CD8-positive, alpha-beta memory T cell (primary cell): ENCODE results near the gene BCL2A1. TPM values are rescaled to one million over a fixed set of nuclear protein-coding genes. Genes with fewer than 3 reads are reported as not detected.
"Not testable (repeated sequence)": the region's sequence is repeated elsewhere in the genome, so short reads cannot be mapped to it uniquely, and the experiment has no call there.

Experiments
- CTCF ChIA-PET: fragments of 350-600 bp; sonication (Branson Sonifier 250); formaldehyde crosslinking; loops from one replicate; lab custom pipeline; 2021; ENCODE audit warnings: antibody characterized with exemption; lab: Charles Lee
- POLR2A ChIA-PET: fragments of 350-600 bp; sonication (Branson Sonifier 250); formaldehyde crosslinking; loops from one replicate; lab custom pipeline; 2021; ENCODE audit warnings: antibody characterized with exemption; lab: Charles Lee
- DNase-seq, 5 donors: peaks; one replicate each; pipeline versions ENCODE4 v3.0.0 to v3.0.0-alpha.2; 2020 to 2022; ENCODE audit warnings: mixed read lengths in 1 of 5
- H3K27ac ChIP-seq: one replicate; pipeline ENCODE4 v1.7.0; 2013; ENCODE audit warnings: low read depth, mild to moderate bottlenecking, low read length, moderate library complexity
- H3K27me3 ChIP-seq: 2 replicates; pipeline ENCODE4 v1.7.0; 2013; ENCODE audit warnings: low read length, mild to moderate bottlenecking; ENCODE audit not compliant: insufficient read depth, poor library complexity, severe bottlenecking
- H3K36me3 ChIP-seq: 2 replicates; pipeline ENCODE4 v1.7.0; 2013; ENCODE audit warnings: mild to moderate bottlenecking, low read length, moderate library complexity; ENCODE audit not compliant: insufficient read depth
- H3K4me1 ChIP-seq: 2 replicates; pipeline ENCODE4 v1.7.0; 2013; ENCODE audit warnings: mild to moderate bottlenecking, low read length, moderate library complexity; ENCODE audit not compliant: insufficient read depth
- H3K4me3 ChIP-seq: 2 replicates; pipeline ENCODE4 v1.7.0; 2013; ENCODE audit warnings: mild to moderate bottlenecking, low read length
- H3K9me3 ChIP-seq: 2 replicates; pipeline ENCODE4 v1.7.0; 2013; ENCODE audit warnings: mild to moderate bottlenecking, low read length
- H3K27ac Mint-ChIP-seq, 8 donors: one replicate each; pipeline ENCODE4 v1.8.0; 2020 to 2021; ENCODE audit warnings: mixed read lengths in 8 of 8, mild to moderate bottlenecking in 6 of 8, inconsistent platforms in 3 of 8, moderate library complexity in 3 of 8
- H3K27me3 Mint-ChIP-seq, 2 donors: one replicate each; pipeline ENCODE4 v1.8.0; 2020 to 2021; ENCODE audit warnings: mixed read lengths in 2 of 2, mild to moderate bottlenecking in 1 of 2, moderate library complexity in 1 of 2
- H3K36me3 Mint-ChIP-seq, 3 donors: one replicate each; pipeline ENCODE4 v1.8.0; 2020 to 2021; ENCODE audit warnings: mixed read lengths in 3 of 3, inconsistent platforms in 1 of 3, mild to moderate bottlenecking in 1 of 3
- H3K4me1 Mint-ChIP-seq, 3 donors: one replicate each; pipeline ENCODE4 v1.8.0; 2020 to 2021; ENCODE audit warnings: mixed read lengths in 3 of 3, inconsistent platforms in 1 of 3, mild to moderate bottlenecking in 1 of 3
- H3K4me3 Mint-ChIP-seq, 7 donors: one replicate each; pipeline ENCODE4 v1.8.0; 2020 to 2021; ENCODE audit warnings: mixed read lengths in 7 of 7, mild to moderate bottlenecking in 6 of 7, moderate library complexity in 4 of 7, inconsistent platforms in 2 of 7
- H3K9me3 Mint-ChIP-seq, 5 donors: one replicate each; pipeline ENCODE4 v1.8.0; 2020 to 2022; ENCODE audit warnings: mixed read lengths in 5 of 5, mild to moderate bottlenecking in 3 of 5, moderate library complexity in 2 of 5, inconsistent platforms in 1 of 5
- polyA plus RNA-seq: library from polyadenylated mRNA; unstranded; fragments of 300-500 nt; fragmentation: Illumina TruSeq; gene quantifications from one replicate; pipeline ENCODE4 v1.2.3, GENCODE V29; 2021
- total RNA-seq, 2 experiments: library from RNA; stranded (reverse); gene quantifications; one replicate each; pipeline ENCODE4 v1.2.3, GENCODE V29; 2021

Gene BCL2A1
- total and polyA plus RNA-seq, 3 experiments from 2014 or later = 29.5 to 56.8 (median 55.8) TPM

GRCh38 chr15:79964232-79964805 is 6.7 kb downstream of the BCL2A1 start:
- Histone ChIP-seq H3K4me1 (peaks cover 38% of the 10 kb centered on the region), H3K9me3 (no peaks in the 10 kb centered on the region), H3K27ac (no peak overlapping the region), H3K27me3 (no peaks in the 10 kb centered on the region), H3K4me3 (no peak overlapping the region), H3K36me3 (no peaks in the 10 kb centered on the region)
- H3K27me3 Mint-ChIP-seq = no peaks in the 10 kb centered on the region
- DNase-seq = no peak
- H3K9me3 Mint-ChIP-seq = no peaks in the 10 kb centered on the region
- POLR2A ChIA-PET = interaction anchor here (1.3 kb wide), 1 partner anchor 41 kb away, joined by 3 read pairs; no protein-coding TSS in a partner anchor
- peak overlapping the region in 7 of 8 donors; percentile 31 to 66 (median 49) for H3K27ac Mint-ChIP-seq
- peaks cover 40 to 72% (median 57%) of the 10 kb centered on the region in 3 donors for H3K4me1 Mint-ChIP-seq
- H3K4me3 Mint-ChIP-seq = no peak overlapping the region
- CTCF ChIA-PET = no interaction called here
- H3K36me3 Mint-ChIP-seq = peaks cover 9 to 29% (median 11%) of the 10 kb centered on the region in 3 donors

DNA sequence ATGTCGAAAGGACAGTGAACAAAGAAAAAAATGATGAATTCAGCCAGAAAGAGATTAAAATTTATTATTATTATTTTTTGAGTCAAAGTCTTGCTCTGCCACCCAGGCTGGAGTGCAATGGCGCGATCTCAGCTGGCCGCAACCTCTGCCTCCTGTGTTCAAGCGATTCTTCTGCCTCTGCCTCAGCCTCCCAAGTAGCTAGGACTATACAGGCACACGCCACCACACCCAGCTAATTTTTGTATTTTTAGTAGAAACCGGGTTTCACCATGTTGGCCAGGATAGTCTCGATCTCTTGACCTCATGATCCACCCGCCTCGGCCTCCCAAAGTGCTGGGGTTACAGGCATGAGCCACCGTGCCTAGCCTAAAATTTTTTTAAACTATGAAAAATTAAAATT is 8.1 kb downstream of the BCL2A1 start:
- H3K27me3 ChIP-seq, H3K4me3 ChIP-seq, H3K27ac ChIP-seq, H3K27me3 Mint-ChIP-seq, DNase-seq, CTCF ChIA-PET, POLR2A ChIA-PET, H3K27ac Mint-ChIP-seq, H3K9me3 ChIP-seq, H3K36me3 ChIP-seq, H3K9me3 Mint-ChIP-seq, H3K4me3 Mint-ChIP-seq: not testable (repeated sequence)
- peaks cover 25% of the 10 kb centered on the region for H3K4me1 ChIP-seq
- H3K4me1 Mint-ChIP-seq = peaks cover 29 to 60% (median 43%) of the 10 kb centered on the region in 3 donors
- peaks cover 7 to 31% (median 10%) of the 10 kb centered on the region in 3 donors for H3K36me3 Mint-ChIP-seq

DNA sequence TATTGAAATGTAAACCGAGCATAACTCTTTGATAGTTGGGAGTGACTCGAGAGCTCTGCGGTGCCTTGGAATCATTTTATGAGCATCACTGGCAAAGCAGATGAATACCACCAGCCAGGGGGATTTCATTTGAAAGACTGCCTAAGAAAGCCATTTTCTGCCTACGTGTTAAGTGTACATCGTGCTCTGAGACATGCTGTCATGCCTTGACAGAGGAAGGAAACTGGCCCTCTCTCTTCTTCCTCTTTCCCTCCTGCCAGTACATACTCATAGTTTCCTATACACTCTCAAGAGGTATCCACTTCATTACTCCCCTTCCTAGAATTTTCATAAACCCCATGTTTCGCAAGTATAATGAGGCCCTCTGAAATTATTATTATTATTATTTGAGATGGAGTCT is 8.8 kb downstream of the BCL2A1 start:
- no peaks in the 10 kb centered on the region for H3K9me3 ChIP-seq
- H3K27ac ChIP-seq = no peak overlapping the region
- Mint-ChIP-seq H3K4me1 (peaks cover 22 to 53% (median 36%) of the 10 kb centered on the region in 3 donors), H3K36me3 (peaks cover 7 to 31% (median 10%) of the 10 kb centered on the region in 3 donors), H3K27me3 (no peaks in the 10 kb centered on the region), H3K27ac (peak overlapping the region in 3 of 8 donors; percentile 25 to 58 (median 34)), H3K9me3 (no peaks in the 10 kb centered on the region), H3K4me3 (peak overlapping the region in 1 of 7 donors; percentile 24)
- POLR2A ChIA-PET = no interaction called here
- H3K27me3 ChIP-seq = no peaks in the 10 kb centered on the region
- no peaks in the 10 kb centered on the region for H3K36me3 ChIP-seq
- CTCF ChIA-PET = no interaction called here
- peaks cover 17% of the 10 kb centered on the region for H3K4me1 ChIP-seq
- DNase-seq = no peak
- no peak overlapping the region for H3K4me3 ChIP-seq

- Histone ChIP-seq H3K36me3 (no peaks in the 10 kb centered on the region), H3K27ac (no peak overlapping the region), H3K27me3 (no peaks in the 10 kb centered on the region), H3K4me1 (peaks cover 3% of the 10 kb centered on the region), H3K4me3 (no peak overlapping the region), H3K9me3 (no peaks in the 10 kb centered on the region)
- POLR2A ChIA-PET = no interaction called here
- DNase-seq = no peak
- Mint-ChIP-seq H3K9me3 (no peaks in the 10 kb centered on the region), H3K27ac (no peak overlapping the region), H3K36me3 (peaks cover 7 to 31% (median 12%) of the 10 kb centered on the region in 3 donors), H3K4me3 (no peak overlapping the region), H3K27me3 (no peaks in the 10 kb centered on the region), H3K4me1 (peaks cover 13 to 37% (median 20%) of the 10 kb centered on the region in 3 donors)
- CTCF ChIA-PET = no interaction called here
These were observed 10.3 kb downstream of the BCL2A1 start for GRCh38 chr15:79960502-79961212.

DNA sequence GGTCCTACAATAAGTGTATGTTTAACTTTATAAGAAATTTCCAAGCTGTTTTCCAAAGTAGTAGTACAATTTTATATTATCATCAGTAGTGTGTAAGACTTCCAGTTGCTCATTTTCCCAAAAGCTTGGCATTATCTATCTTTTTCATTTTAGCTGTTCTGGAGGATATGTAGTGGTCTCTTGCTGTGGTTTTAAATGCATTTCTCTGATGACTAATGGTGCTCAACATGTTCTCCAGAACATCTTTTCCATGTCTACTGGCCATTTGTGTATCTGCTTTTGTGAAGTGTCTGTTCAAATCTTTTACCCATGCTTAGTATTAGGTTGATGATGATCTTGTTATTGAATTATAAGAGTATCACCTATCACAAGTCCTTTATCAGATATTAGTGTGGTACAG is 13.3 kb downstream of the BCL2A1 start:
- no peak for DNase-seq
- H3K4me1 Mint-ChIP-seq = peaks cover 19 to 36% (median 26%) of the 10 kb centered on the region in 3 donors
- H3K9me3 Mint-ChIP-seq = no peaks in the 10 kb centered on the region
- H3K27me3 ChIP-seq = no peaks in the 10 kb centered on the region
- no peaks in the 10 kb centered on the region for H3K9me3 ChIP-seq
- H3K27ac ChIP-seq = no peak overlapping the region
- H3K36me3 Mint-ChIP-seq = peaks cover 7 to 19% (median 9%) of the 10 kb centered on the region in 3 donors
- no peaks in the 10 kb centered on the region for H3K27me3 Mint-ChIP-seq
- H3K4me3 ChIP-seq = no peak overlapping the region
- no peak overlapping the region for H3K4me3 Mint-ChIP-seq
- H3K27ac Mint-ChIP-seq = no peak overlapping the region
- CTCF ChIA-PET = no interaction called here
- POLR2A ChIA-PET = no interaction called here
- peaks cover 11% of the 10 kb centered on the region for H3K4me1 ChIP-seq
- H3K36me3 ChIP-seq = no peaks in the 10 kb centered on the region

DNA sequence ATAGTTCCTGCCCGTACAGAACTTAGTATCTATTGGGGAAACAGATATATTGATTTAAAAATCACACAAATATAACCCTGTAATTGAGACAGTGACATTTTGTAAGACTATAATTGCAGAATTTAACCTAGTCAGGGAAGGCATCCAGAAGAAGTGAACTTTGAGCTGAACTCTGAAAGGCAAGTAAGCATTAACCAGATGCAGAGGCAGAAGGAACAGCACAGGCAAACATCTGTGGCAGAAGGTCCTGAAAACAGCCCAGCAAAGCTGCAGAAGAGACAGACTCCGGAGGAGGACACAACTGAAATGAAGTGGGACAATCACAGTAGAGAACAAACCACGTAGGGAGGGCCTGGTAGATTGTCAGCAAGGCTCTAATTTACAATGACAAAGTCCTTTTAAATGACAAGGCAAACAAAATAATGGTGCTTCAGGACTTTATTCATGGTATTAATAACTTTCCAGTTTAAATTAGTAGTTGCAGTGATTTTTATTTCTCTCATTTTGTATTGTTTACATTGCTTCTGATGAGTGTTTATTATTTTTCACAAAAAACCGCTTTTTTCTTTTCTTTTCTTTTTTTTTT is 14.5 kb downstream of the BCL2A1 start:
- Mint-ChIP-seq H3K36me3 (peaks cover 7 to 13% (median 8%) of the 10 kb centered on the region in 3 donors), H3K4me1 (peaks cover 17 to 26% (median 19%) of the 10 kb centered on the region in 3 donors), H3K27me3 (no peaks in the 10 kb centered on the region), H3K27ac (peak overlapping the region in 2 of 8 donors; percentile 18 to 87), H3K9me3 (no peaks in the 10 kb centered on the region), H3K4me3 (no peak overlapping the region)
- Histone ChIP-seq H3K9me3 (no peaks in the 10 kb centered on the region), H3K27ac (no peak overlapping the region), H3K27me3 (no peaks in the 10 kb centered on the region), H3K4me3 (no peak overlapping the region), H3K4me1 (peaks cover 11% of the 10 kb centered on the region), H3K36me3 (no peaks in the 10 kb centered on the region)
- no peak for DNase-seq
- POLR2A ChIA-PET = no interaction called here
- CTCF ChIA-PET = no interaction called here

DNA sequence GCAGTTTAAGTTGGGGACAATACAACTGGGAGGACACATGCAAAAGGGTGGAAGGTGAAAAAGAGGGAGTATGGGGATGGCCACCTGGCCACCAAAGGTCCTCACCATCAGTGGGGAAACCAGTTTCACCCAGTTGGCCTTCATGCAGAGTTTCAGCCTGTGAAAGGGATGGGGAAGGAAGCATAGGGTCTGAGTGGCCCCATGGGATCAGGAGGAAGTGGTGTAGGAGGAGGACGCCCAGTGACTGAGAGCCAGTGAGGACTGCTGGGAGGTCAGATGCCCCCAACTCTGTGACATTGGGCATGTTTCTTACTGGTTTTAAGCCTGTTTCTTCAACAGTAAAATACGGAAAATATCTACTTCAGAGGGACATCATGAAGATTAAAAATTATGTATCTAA is 16.3 kb downstream of the BCL2A1 start:
- Histone ChIP-seq H3K36me3 (no peaks in the 10 kb centered on the region), H3K4me3 (no peak overlapping the region), H3K27me3 (no peaks in the 10 kb centered on the region), H3K9me3 (no peaks in the 10 kb centered on the region), H3K4me1 (peaks cover 11% of the 10 kb centered on the region), H3K27ac (no peak overlapping the region)
- POLR2A ChIA-PET = no interaction called here
- DNase-seq = no peak
- H3K4me3 Mint-ChIP-seq = no peak overlapping the region
- no peaks in the 10 kb centered on the region for H3K9me3 Mint-ChIP-seq
- peaks cover 17 to 19% (median 19%) of the 10 kb centered on the region in 3 donors for H3K4me1 Mint-ChIP-seq
- peaks cover 0 to 3% (median 3%) of the 10 kb centered on the region in 3 donors for H3K36me3 Mint-ChIP-seq
- H3K27me3 Mint-ChIP-seq = no peaks in the 10 kb centered on the region
- CTCF ChIA-PET = interaction anchor here (1.4 kb wide), 1 partner anchor 38 kb away, joined by 4 read pairs; no protein-coding TSS in a partner anchor
- peak overlapping the region in 3 of 8 donors; percentile 61 to 72 (median 66) for H3K27ac Mint-ChIP-seq

GRCh38 chr15:79953951-79954444 is 17.0 kb downstream of the BCL2A1 start:
- Histone ChIP-seq H3K36me3 (no peaks in the 10 kb centered on the region), H3K9me3 (no peaks in the 10 kb centered on the region), H3K27me3 (no peaks in the 10 kb centered on the region), H3K4me1 (peaks cover 11% of the 10 kb centered on the region), H3K27ac (no peak overlapping the region), H3K4me3 (no peak overlapping the region)
- H3K9me3 Mint-ChIP-seq = no peaks in the 10 kb centered on the region
- no peak overlapping the region for H3K4me3 Mint-ChIP-seq
- peaks cover 0 to 3% (median 0%) of the 10 kb centered on the region in 3 donors for H3K36me3 Mint-ChIP-seq
- ChIA-PET CTCF (interaction anchor here (1.4 kb wide), 1 partner anchor 39 kb away, joined by 4 read pairs; no protein-coding TSS in a partner anchor), POLR2A (no interaction called here)
- no peaks in the 10 kb centered on the region for H3K27me3 Mint-ChIP-seq
- H3K4me1 Mint-ChIP-seq = peaks cover 17 to 20% (median 19%) of the 10 kb centered on the region in 3 donors
- no peak for DNase-seq
- peak overlapping the region in 6 of 8 donors; percentile 6 to 79 (median 46) for H3K27ac Mint-ChIP-seq
